Liver (tissue), 9 donors: ENCODE data around the gene LGALSL. TPM values are rescaled to one million over a fixed set of nuclear protein-coding genes. Genes with fewer than 3 reads are reported as not detected.

Experiments
- DNase-seq: peaks from one replicate; pipeline ENCODE4 v3.0.0-alpha.2; 2017; ENCODE audit warnings: low spot score
- H3K27ac ChIP-seq, 2 donors: one replicate each; pipeline ENCODE4 v1.7.0; 2013; ENCODE audit warnings: inconsistent platforms in 2 of 2, low read length in 2 of 2, control low read depth in 1 of 2, low read depth in 1 of 2, mild to moderate bottlenecking in 1 of 2
- H3K27me3 ChIP-seq, 4 donors: one replicate each; pipeline versions ENCODE4 v1.6.1 to v1.7.0; 2013; ENCODE audit warnings: low read length in 3 of 4, inconsistent platforms in 1 of 4, mild to moderate bottlenecking in 1 of 4, moderate library complexity in 1 of 4; ENCODE audit not compliant: control insufficient read depth in 4 of 4, insufficient read depth in 4 of 4
- H3K36me3 ChIP-seq, 4 donors: one replicate each; pipeline versions ENCODE4 v1.6.1 to v1.7.0; 2013; ENCODE audit warnings: low read length in 3 of 4, mild to moderate bottlenecking in 3 of 4, low read depth in 1 of 4, moderate library complexity in 1 of 4; ENCODE audit not compliant: control insufficient read depth in 4 of 4, insufficient read depth in 3 of 4
- H3K4me1 ChIP-seq, 4 donors: one replicate each; pipeline versions ENCODE4 v1.6.1 to v1.7.0; 2013; ENCODE audit warnings: low read length in 3 of 4, mild to moderate bottlenecking in 3 of 4, moderate library complexity in 1 of 4; ENCODE audit not compliant: control insufficient read depth in 4 of 4, insufficient read depth in 4 of 4
- H3K4me3 ChIP-seq, 3 donors: one replicate each; pipeline versions ENCODE4 v1.6.1 to v1.7.0; 2013; ENCODE audit warnings: low read length in 3 of 3, control low read depth in 1 of 3, low read depth in 1 of 3, mild to moderate bottlenecking in 1 of 3
- H3K9ac ChIP-seq, 2 donors: one replicate each; pipeline ENCODE4 v1.7.0; 2013; ENCODE audit warnings: low read length in 2 of 2, mild to moderate bottlenecking in 2 of 2, moderate library complexity in 2 of 2, control low read depth in 1 of 2, low read depth in 1 of 2
- H3K9me3 ChIP-seq, 4 donors: one replicate each; pipeline versions ENCODE4 v1.6.1 to v1.7.0; 2013; ENCODE audit warnings: low read length in 3 of 4; ENCODE audit not compliant: control insufficient read depth in 4 of 4
- ATF3 ChIP-seq: IDR thresholded peaks from 2 replicates; pipeline ENCODE4 v1.6.1; 2016; ENCODE audit warnings: antibody characterized with exemption
- CTCF ChIP-seq: fragments of 150-350 bp; IDR thresholded peaks from 2 replicates; pipeline ENCODE4 v1.5.1; 2017; ENCODE audit warnings: improper control_type of control experiment, low read depth, low read length; ENCODE audit not compliant: missing input control
- EGR1 ChIP-seq, 2 donors: IDR thresholded peaks; 2 replicates each; pipeline ENCODE4 v1.6.1; 2016 to 2018; ENCODE audit warnings: antibody characterized with exemption in 2 of 2, low read depth in 2 of 2
- FOXA1 ChIP-seq: IDR thresholded peaks from 2 replicates; pipeline ENCODE4 v1.6.1; 2016; ENCODE audit warnings: antibody characterized with exemption
- FOXA2 ChIP-seq: IDR thresholded peaks from 2 replicates; pipeline ENCODE4 v1.6.1; 2016; ENCODE audit warnings: antibody characterized with exemption
- GABPA ChIP-seq, 2 donors: IDR thresholded peaks in 1 of 2; conservative IDR thresholded peaks in 1 of 2; 2 replicates each; pipeline ENCODE4 v1.6.1; 2016; ENCODE audit warnings: antibody characterized with exemption in 2 of 2, mild to moderate bottlenecking in 1 of 2, moderate library complexity in 1 of 2
- HNF4A ChIP-seq, 2 donors: conservative IDR thresholded peaks; 2 replicates each; pipeline ENCODE4 v1.6.1; 2016; ENCODE audit warnings: antibody characterized with exemption in 2 of 2, mild to moderate bottlenecking in 2 of 2
- HNF4G ChIP-seq: IDR thresholded peaks from 2 replicates; pipeline ENCODE4 v1.6.1; 2016; ENCODE audit warnings: antibody characterized with exemption
- JUND ChIP-seq, 2 donors: IDR thresholded peaks; 2 replicates each; pipeline ENCODE4 v1.6.1; 2016; ENCODE audit warnings: antibody characterized with exemption in 2 of 2
- MAX ChIP-seq: IDR thresholded peaks from 2 replicates; pipeline ENCODE4 v1.6.1; 2016; ENCODE audit warnings: antibody characterized with exemption
- NR2F2 ChIP-seq: IDR thresholded peaks from 2 replicates; pipeline ENCODE4 v1.6.1; 2016; ENCODE audit warnings: antibody characterized with exemption
- RAD21 ChIP-seq, 2 donors: IDR thresholded peaks; 2 replicates each; pipeline ENCODE4 v1.6.1; 2016; ENCODE audit warnings: antibody characterized with exemption in 2 of 2, mild to moderate bottlenecking in 2 of 2
- REST ChIP-seq: IDR thresholded peaks from 2 replicates; pipeline ENCODE4 v1.6.1; 2016; ENCODE audit warnings: antibody characterized with exemption, mild to moderate bottlenecking
- RXRA ChIP-seq, 2 donors: IDR thresholded peaks; 2 replicates each; pipeline ENCODE4 v1.6.1; 2017 to 2018; ENCODE audit warnings: antibody characterized with exemption in 2 of 2, mild to moderate bottlenecking in 1 of 2
- SP1 ChIP-seq: IDR thresholded peaks from 2 replicates; pipeline ENCODE4 v1.6.1; 2018; ENCODE audit warnings: antibody characterized with exemption, mild to moderate bottlenecking
- TAF1 ChIP-seq: conservative IDR thresholded peaks from 2 replicates; pipeline ENCODE4 v1.6.1; 2016; ENCODE audit warnings: antibody characterized with exemption, mild to moderate bottlenecking
- YY1 ChIP-seq: IDR thresholded peaks from 2 replicates; pipeline ENCODE4 v1.6.1; 2016; ENCODE audit warnings: antibody characterized with exemption, mild to moderate bottlenecking
- ZBTB33 ChIP-seq: IDR thresholded peaks from 2 replicates; pipeline ENCODE4 v1.6.1; 2016; ENCODE audit warnings: antibody characterized with exemption
- WGBS: extraction: QIAGEN DNeasy Blood & Tissue Kit; methylation state at CpG from one replicate; pipeline ENCODE4 v1.1.7; 2013; 5-methylcytosine and 5-hydroxymethylcytosine counted together
- polyA plus RNA-seq, 2 donors: library from polyadenylated mRNA; stranded (reverse) in 1 of 2; unstranded in 1 of 2; fragments of 200-250 nt in 1 of 2; fragments of >200 nt in 1 of 2; fragmentation: Nextera tagmentation in 1 of 2; extraction: Ambion mirVana in 1 of 2; gene quantifications; one replicate each; pipeline versions ENCODE4 v1.2.1 to v1.2.3, GENCODE V29; 2013 to 2015
- total RNA-seq, 2 donors: library from RNA; depleted of rRNA; stranded (reverse); fragments of >200 nt; gene quantifications; one replicate each; pipeline ENCODE4 v1.2.3, GENCODE V29; 2014
- donor health status: healthy.
- donor health status: healthy.
- donor health status: healthy.
- donor health status: healthy.
- donor health status: healthy.

LGALSL gene
- total and polyA plus RNA-seq, 4 donors = 2.4 to 8.7 (median 3.8) TPM

GRCh38 chr2:64405581-64406406, 48.2 kb upstream of the LGALSL start:
- WGBS = 30% methylated on average over 11 of the region's 11 CpGs
- Histone ChIP-seq H3K27ac (peak overlapping the region; percentile 74 to 90), H3K36me3 (no peaks in the 10 kb centered on the region), H3K27me3 (no peaks in the 10 kb centered on the region), H3K9ac (peak overlapping the region in 1 of 2 donors; percentile 23), H3K9me3 (no peaks in the 10 kb centered on the region), H3K4me3 (peak overlapping the region; percentile 11 to 35 (median 35)), H3K4me1 (peaks cover 24 to 39% (median 36%) of the 10 kb centered on the region in 4 donors)
- TF ChIP-seq MAX (peak; percentile 30), FOXA2 (no peak), JUND (IDR thresholded peaks at IDR 0.05) (no peak), YY1 (no peak), RXRA (IDR thresholded peaks at IDR 0.05) (no peak), NR2F2 (peak; percentile 34), EGR1 (IDR thresholded peaks at IDR 0.05; ENCODE audit: low read depth in 2 of 2) (no peak)
- DNase-seq = no peak

- Histone ChIP-seq H3K9ac (no peak overlapping the region), H3K9me3 (no peaks in the 10 kb centered on the region), H3K27me3 (no peaks in the 10 kb centered on the region), H3K27ac (peak overlapping the region; percentile 74 to 90), H3K36me3 (no peaks in the 10 kb centered on the region), H3K4me3 (peak overlapping the region; percentile 11 to 35 (median 35)), H3K4me1 (peaks cover 24 to 39% (median 36%) of the 10 kb centered on the region in 4 donors)
- TF ChIP-seq RAD21 (IDR thresholded peaks at IDR 0.05) (peak in 1 of 2 donors; percentile 61), JUND (IDR thresholded peaks at IDR 0.05) (peak; percentile 41 to 42), ATF3 (no peak), REST (no peak), FOXA2 (peak; percentile 39), HNF4A (conservative IDR thresholded peaks at IDR 0.05) (peak; percentile 95 to 96), MAX (peak; percentile 60), SP1 (peak; percentile 97), NR2F2 (peak; percentile 64), CTCF (no peak), HNF4G (peak; percentile 87), YY1 (peak; percentile 57), EGR1 (IDR thresholded peaks at IDR 0.05; ENCODE audit: low read depth in 2 of 2) (peak in 1 of 2 donors; percentile 21), ZBTB33 (peak; percentile 37), RXRA (IDR thresholded peaks at IDR 0.05) (peak; percentile 97 to 98), TAF1 (no peak), GABPA (IDR thresholded peaks at IDR 0.05 in 1 of 2, conservative IDR thresholded peaks at IDR 0.05 in 1 of 2) (no peak), FOXA1 (peak; percentile 35)
- WGBS = 32% methylated on average over 2 of the region's 2 CpGs
- peak; percentile 65 for DNase-seq
These were observed 47.6 kb upstream of the LGALSL start for GRCh38 chr2:64406407-64406774.
